GM18507 (cell line): ENCODE data around the gene BAG1.

ENCODE experiments used
- DNase-seq: peaks from one replicate; pipeline ENCODE4 v3.0.0; 2011; ENCODE audit warnings: low read depth; ENCODE audit not compliant: insufficient read length; ENCODE audit errors: extremely low spot score
- FAIRE-seq: peaks from 2 replicates; lab custom pipeline; 2011; peaks lifted over from hg19 to GRCh38; lab: Jason Lieb, UNC

Gene BAG1

GRCh38 chr9:33285502-33285901, 21.0 kb upstream of the BAG1 start:
- no peak for FAIRE-seq
- no peak for DNase-seq

GRCh38 chr9:33277484-33277883, 13.0 kb upstream of the BAG1 start:
- FAIRE-seq (no peak), DNase-seq (no peak)

DNA sequence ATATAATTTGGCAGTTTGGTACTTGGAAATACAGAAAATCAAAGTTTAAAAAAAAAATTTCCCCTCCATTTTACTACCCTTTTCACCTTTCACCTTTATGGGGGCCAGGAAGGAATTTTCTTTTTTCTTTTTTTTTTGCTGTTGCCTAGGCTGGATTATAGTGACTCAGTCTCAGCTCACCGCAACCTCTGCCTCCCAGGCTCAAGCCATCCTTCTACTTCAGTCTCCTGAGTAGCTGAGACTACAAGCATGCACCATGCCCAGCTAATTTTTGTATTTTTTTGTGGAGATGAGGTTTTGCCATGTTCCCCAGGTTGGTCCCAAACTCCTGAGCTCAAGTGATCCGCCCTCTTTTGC, 9.4 kb upstream of the BAG1 start:
- FAIRE-seq (no peak), DNase-seq (no peak)

- no peak for DNase-seq
- FAIRE-seq, result no peak
These were observed 8.9 kb upstream of the BAG1 start for GRCh38 chr9:33273266-33273971.

- FAIRE-seq (no peak), DNase-seq (no peak)
These were observed 7.6 kb upstream of the BAG1 start for GRCh38 chr9:33272061-33272460.

DNA sequence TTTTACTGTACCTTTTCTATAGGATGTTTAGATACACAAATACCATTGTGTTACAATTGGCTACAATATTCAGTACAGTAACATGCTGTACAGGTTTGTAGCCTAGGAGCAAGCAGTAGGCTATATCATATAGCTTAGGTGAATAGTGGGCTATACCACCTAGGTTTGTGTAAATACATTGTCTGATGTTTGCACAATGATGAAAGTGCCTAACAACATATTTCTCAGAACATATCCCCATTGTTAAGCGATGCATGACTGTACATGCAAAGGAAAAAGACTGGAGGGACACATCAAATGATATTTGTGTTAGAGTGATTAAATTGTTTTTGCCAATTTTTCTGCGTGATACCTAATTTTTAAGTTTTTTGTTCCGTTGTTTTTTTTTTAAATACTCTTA, 5.6 kb upstream of the BAG1 start:
- DNase-seq, result no peak
- FAIRE-seq, result no peak

- DNase-seq (no peak), FAIRE-seq (no peak)
These were observed 2.8 kb upstream of the BAG1 start for GRCh38 chr9:33267151-33267767.

DNA sequence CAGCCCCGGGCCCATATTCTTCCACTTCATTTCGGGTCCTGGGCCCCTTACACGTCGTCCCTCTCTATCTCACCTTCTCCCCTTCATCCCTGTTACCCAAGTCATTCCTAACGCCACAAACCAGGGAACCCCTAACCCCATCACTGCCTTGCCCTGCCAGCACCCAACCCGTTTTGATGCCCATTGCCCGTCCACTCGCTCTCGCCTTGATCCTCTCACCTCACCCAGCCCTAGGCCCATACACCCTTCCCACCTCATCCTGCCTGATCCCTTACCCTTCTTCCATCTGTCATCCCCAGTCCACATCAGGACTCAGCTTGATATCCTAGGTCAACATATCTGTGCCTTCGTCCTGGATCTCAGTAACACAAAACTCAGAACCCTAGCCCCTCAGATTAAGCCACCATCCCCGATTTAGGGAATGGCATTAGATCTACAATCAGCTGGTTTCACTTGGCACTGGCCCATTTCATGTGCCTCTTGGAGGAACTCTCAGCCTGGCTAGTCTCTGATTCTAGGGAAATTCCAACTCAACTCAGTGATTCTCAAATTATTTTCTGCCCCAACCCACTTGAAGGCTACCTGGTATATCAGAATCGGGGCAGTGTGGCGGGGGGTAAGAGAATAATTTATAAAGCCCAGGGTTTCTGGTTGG, 830 bp upstream of the BAG1 start:
- DNase-seq (no peak), FAIRE-seq (no peak)

DNA sequence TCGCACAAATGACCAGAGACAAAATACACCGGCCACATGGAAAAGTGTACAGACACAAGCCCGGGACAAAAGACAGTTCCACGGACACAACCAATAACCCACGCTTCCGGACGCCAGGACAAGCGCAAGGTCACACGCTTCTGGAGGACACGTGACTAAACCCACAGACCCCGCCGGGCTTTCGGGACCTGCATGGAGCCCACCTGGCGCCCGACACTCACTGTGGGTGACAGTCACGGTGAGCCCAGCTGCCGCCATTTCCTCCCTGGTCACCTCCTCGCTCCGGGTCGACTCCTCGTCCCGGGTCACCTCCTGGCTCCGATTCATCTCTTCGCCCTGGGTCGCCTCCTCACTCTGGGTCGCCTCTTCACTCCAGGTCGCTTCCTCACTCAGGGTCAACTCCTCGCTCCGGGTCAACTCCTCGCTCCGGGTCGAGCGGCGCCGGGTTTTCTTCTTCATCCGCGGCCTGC, 470 bp downstream of the BAG1 start:
- DNase-seq (no peak), FAIRE-seq (peak; percentile 76)

- FAIRE-seq (no peak), DNase-seq (no peak)
These were observed 1.1 kb downstream of the BAG1 start for GRCh38 chr9:33263131-33264002.

- DNase-seq, result no peak
- no peak for FAIRE-seq
These were observed 4.1 kb downstream of the BAG1 start for GRCh38 chr9:33260372-33260771.

DNA sequence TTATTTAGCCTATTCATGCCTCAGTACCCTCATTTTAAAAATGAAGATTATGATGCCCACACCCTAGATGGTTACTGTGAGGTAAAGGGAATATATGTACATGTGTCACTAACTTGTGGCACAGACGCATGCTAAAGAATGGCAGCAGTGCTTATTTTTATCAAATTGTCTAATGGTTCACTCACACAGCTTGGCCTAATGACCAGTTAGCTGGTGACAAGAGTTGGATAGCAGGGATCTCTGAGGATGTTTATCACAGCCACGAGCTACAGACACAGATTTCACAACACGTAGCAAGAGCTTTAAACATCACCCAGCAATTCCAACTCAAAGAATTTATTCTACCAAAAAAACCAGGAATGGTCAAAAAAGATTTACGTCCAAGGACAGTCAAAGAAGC, 7.2 kb downstream of the BAG1 start:
- DNase-seq (no peak), FAIRE-seq (no peak)

GRCh38 chr9:33256236-33256635, 8.3 kb downstream of the BAG1 start:
- DNase-seq (no peak), FAIRE-seq (no peak)

DNA sequence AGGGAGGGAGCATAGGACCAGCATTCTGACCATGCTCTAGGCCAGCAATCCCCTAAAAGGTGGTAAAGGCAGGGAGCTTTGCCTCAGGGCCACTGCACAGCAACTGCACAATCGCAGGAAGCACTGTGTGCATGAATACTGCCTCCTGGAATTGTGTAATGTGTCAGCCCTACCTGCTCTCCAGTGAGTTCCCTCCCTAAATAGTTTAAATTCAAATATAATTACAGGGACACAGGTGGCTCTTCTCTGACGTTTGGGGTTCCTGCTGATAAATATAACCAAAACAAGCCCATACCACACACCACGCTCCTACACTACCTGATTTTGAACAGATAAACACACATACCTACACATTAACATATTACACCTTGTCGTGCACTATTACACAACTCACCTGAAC, 9.0 kb downstream of the BAG1 start:
- DNase-seq (no peak), FAIRE-seq (no peak)

- no peak for FAIRE-seq
- no peak for DNase-seq
These were observed 9.5 kb downstream of the BAG1 start for GRCh38 chr9:33255014-33255413.

DNA sequence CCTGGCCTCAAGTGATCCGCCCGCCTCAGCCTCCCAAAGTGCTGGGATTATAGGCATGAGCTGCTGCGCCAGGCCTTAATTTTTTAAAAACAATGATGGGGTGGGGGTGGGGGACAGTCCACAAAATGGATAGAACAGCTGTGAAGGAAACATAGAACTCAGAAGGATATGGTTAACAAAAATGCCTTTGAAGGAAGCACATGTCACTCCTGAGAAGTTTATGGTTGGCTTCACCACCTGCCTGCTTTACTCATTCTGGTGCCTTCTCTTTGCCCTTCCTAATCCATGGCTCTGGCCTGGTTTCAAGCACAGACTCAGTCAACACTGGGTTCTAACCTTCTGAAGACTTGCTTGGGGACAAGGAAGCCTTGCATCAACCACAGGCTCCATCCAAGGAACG, 10.3 kb downstream of the BAG1 start:
- no peak for DNase-seq
- no peak for FAIRE-seq

DNA sequence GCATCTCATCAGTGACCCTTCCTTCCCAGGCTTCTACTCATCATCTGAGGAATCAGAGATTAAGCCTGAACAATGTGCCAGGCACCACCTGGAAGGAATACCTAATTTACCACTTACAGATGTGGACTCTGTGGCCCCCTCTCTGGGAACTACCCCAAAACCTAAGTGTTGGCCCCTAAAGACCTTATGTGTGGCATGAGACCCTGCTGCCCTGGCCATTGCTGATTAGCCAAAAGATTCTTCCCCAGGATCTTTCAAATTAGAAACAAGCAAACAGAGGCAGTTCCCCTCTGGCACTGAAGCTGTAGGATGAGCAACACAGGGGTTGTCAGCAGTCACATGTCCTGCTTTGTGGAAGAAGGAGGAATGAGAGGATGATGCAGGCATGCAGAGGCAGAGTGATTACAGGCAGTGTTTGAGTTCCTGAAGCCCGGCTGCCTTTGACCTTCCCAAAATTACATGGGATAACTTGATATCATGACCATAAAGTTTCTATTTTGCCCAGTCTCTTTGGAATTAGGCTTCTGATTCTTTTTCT, 14.0 kb downstream of the BAG1 start:
- no peak for FAIRE-seq
- no peak for DNase-seq

- DNase-seq (no peak), FAIRE-seq (no peak)
These were observed 14.5 kb downstream of the BAG1 start for GRCh38 chr9:33249983-33250382.

- DNase-seq, result no peak
These were observed 15.3 kb downstream of the BAG1 start for GRCh38 chr9:33249087-33249658.

DNA sequence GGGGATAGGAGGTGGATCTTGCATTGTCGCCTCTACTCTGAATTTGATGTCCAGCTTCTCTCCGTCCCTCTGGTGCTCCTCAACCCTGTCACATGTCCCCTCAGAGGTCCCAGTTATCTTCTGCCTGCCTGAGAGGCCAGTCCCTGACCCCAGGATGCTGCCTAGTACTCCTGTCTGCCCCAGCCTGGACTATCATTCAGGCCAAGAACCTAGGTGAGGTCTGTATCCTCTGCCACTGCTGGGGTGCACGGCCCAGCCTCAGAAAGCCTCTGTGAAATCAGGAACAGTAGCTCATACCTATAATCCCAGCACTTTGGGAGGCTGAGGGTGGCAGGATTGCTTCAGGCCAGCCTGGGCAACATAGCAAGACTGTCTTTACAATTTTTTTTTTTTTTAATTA, 15.9 kb downstream of the BAG1 start:
- FAIRE-seq, result no peak
- no peak for DNase-seq

More at GRCh38 chr9:33249087-33249658, 15.3 kb downstream of the BAG1 start:
- FAIRE-seq, result peak; percentile 71
